HG03565 (cell line): ENCODE data around the gene ATP6V1C2.
"Not testable (repeated sequence)": the region's sequence is repeated elsewhere in the genome, so short reads cannot be mapped to it uniquely, and the experiment has no call there.

Experiments used
- ATAC-seq: cut with Tn5 transposase; IDR thresholded peaks from one replicate; pipeline ENCODE4 v1.9.1; 2021; ENCODE audit warnings: mild to moderate bottlenecking, moderate library complexity; ENCODE audit not compliant: unreplicated experiment

ATP6V1C2 gene

DNA sequence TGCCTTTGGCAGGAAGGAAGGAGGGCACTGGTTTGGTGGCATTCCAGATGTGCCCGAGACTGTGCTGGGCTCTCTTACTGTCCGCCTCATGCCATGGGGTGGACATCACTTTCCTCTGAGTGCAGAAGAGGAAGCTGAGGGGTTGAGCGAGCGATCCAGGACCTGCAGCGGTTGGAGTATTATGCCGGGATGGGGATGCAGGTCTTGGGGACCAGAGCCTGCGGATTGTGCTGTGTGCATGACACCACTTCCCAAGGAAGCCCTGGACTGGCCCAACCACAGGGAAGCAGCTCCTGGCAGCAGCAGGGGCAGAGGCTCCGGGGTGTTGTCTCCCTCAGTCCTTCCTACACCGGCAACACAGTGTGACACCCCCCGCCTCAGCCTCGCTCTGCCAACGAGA is 44.5 kb downstream of the ATP6V1C2 start:
- ATAC-seq, result no peak

DNA sequence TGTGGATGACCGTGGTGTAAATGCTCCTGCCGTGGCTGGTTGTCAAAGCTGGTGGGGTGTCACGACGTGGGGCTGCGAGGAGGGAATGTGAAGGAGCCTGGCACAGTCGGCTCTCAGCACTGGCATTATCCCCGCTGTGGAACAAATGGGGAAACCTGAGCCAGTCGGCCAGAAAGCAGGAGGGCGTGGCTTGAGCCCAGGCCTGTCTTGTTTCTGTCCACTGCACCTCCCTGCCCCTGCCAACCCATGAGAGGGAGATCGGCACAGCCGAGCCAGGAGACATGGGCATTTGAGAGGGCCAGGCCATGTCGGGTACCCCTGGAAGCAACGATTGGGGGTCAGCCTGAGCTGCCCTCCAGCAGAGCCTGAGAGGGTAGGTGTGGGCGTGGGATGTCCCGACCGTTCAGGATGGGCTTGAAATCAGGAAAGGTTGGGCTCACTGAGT is 46.7 kb downstream of the ATP6V1C2 start:
- no peak for ATAC-seq

DNA sequence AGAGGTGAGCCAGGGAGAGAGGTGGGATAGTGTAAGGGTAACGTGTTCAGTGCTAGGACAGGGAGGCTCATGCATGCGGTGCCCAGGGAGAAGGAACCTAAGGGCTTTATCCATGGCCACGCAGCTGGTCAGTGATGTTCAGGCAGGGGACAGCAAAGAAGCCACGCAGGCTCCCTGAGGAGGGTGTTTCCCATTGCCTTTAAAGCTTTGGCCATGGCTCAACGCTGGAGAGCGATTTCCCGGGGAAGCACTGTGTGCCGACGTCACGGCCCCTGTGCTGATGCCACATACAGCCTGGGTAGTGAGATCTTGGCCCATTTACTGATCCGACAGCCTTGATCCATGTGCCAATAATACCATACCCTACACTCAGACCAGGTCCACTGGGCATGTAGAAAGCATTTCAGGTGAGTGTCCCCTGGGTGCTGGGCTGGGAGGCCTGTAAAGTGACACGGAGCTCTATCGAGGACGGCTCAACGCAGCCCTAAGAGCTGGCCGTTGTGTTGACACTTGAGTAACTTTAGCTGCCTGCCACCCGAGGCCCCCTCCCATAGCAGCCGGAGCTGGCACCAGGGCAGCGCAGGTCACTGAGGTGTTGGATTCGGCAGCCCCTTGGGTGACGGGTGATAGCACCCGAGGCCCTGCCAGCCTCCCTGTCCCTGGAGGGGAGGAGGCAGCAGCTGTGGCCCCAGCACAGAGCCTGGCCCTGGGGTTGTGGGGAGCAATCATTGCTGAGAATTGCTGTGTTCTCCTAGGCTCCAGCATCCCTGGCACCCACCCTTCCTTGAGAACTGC is 49.7 kb downstream of the ATP6V1C2 start:
- ATAC-seq, result no peak

- ATAC-seq, result no peak
Observed at GRCh38 chr2:10771786-10772185, 50.4 kb downstream of the ATP6V1C2 start.

DNA sequence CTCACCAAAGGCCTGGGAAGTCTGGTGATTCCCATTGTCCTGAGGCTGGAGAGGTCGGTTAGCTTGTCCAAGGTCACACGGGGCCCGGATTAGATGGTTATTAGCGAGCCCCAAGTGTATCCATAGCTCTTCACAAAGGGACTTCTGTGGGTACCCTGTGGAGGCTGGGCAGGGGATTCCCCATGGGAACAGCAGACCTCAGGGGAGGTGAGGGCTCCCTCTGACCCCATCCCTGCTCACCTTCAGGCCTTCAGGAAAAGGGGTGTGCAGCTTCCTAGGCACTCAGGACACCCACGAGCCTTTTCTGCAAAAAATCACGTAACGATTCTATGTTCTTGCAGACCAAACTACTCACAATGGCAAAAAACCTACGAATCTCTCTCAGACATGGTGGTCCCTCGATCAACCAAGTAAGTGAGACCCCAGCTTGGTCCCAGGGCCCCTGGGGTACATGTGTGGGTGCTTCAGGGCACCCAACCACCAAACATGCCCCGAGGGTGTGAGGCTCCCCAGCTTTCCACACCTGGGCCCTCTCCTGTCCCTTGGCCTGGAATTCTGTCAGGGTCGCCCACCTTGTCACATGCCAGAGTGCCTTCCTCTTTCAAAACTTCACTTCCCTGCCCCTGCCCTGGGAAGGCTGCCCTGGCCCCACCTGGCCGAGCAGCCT is 50.9 kb downstream of the ATP6V1C2 start:
- ATAC-seq, result no peak

- ATAC-seq, result no peak
Observed at GRCh38 chr2:10772868-10773215, 51.4 kb downstream of the ATP6V1C2 start.

DNA sequence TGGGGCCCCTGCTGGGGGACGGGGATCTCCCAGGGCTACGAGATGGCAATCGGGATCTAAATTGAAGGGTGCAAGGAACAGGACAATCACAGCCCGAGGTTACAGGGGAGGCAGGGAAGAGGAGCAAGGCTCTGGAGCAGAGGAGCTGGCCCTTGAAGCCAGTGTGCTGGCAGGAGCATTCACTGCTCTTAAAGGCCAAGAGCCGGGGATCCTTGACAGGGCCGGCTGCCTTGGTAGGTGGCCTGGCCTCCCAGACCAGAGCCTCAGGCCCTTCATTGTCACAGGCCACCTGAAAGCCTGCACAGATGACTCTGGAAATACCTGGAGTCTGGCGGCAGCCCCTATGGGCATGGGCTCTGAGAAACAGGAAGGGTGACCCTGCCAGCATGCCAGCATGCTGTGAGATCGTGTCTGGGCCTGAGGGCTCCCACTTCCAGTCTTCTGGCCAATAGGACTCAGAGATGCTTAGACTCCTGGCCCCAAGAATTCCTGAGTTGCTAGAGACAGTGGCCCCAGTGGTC is 52.5 kb downstream of the ATP6V1C2 start:
- no peak for ATAC-seq

GRCh38 chr2:10774394-10774793 is 53.0 kb downstream of the ATP6V1C2 start:
- no peak for ATAC-seq

- ATAC-seq, result no peak
Observed at GRCh38 chr2:10775021-10775780, 53.8 kb downstream of the ATP6V1C2 start.

DNA sequence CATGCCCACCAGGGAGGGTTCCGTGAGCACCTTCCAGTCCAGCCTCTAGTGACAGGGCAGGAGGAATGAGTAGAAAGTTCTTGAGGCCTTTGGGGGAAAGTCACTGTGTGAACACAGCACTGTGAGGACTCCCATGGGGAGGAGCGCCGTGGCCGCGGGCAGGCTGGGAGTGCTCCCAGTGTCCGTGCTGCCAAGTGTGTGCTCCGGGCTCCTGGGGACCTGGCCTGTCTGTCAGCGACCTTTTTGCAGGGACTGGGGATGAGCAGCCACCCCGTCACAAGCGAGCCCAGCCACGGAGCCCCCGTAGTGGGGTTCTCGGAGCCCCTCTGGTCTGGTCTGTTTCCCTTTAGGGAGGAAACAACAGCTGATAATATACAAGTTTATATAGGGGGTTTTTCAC is 54.4 kb downstream of the ATP6V1C2 start:
- ATAC-seq, result no peak

- no peak for ATAC-seq
Observed at GRCh38 chr2:10776231-10776977, 55.0 kb downstream of the ATP6V1C2 start.

DNA sequence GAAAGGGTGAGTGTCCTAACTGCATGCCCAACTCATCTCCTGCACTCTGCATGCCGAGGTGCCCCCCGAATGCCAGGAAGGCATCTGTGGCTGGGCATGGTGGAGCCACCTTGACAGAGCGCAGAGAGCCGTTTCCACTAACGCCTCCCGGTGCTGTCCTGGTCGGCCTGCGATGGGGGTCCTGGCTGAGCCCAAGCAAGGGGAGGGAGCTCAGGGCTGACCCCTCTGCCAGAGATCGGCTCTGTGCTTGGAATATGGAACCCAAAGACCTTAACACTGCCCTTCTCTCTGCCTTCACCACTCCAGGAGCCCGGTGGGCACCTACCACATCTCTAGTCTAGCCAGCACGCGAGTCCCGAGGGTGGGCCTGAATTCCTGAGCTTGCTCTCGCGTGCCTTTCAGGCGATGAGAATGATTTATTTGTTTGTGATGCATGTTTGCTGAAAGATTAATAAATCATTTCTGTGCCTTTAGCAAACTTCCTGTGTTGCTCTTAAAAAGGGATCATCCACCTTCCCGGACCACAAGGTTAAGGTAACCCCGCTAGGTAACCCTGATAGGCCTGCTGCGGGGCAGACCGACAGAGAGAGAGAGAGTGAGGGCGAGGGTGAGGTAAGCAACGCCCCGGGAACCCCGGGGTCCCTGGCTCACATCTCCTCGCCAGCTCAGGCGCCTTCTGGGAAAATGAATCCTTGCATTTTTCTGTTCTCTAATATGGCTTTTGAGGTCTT is 55.8 kb downstream of the ATP6V1C2 start:
- no peak for ATAC-seq

DNA sequence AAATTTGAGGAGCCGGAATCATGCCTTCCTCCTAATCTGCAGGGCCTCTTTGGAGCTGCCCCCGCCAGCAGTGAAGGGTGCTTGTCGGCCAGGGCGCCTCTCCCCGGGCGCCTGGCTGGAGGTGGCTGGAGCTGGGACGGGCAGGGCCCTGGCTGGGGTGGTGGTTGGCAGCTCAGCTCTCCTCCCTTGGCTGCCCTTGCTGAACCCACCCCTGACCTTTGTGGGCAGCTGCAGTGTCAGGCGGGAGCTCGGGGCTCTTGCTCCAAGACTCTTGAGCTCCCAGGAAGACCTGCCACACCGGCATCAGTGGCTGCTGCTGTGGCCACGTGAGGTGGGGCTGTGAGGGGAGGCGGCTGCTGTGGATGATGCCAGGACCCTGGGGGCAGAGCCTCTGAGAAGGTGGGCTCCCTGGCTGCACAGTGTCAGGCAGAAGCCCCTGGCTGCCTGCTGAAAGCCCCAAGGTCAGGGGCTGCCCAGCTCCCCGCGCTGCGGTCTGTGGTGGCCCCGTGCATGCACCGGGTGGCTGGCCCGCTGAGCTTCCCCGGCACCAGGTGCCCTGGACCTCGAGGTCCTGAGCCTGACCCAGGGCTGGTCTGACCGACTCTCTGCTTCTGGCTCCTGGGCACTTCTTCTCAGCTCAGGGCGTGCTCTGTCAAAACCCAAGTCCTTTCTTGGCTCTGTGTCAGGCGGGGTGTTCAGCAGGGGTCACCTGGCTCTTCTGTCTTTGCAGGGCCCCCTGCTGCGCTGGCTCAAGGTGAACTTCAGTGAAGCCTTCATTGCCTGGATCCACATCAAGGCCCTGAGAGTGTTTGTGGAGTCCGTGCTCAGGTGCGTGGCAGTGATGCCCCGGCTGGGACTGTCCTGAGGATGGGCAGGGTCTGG is 56.7 kb downstream of the ATP6V1C2 start:
- no peak for ATAC-seq

- ATAC-seq, result no peak
Observed at GRCh38 chr2:10778724-10779115, 57.3 kb downstream of the ATP6V1C2 start.

GRCh38 chr2:10779776-10780490 is 58.5 kb downstream of the ATP6V1C2 start:
- ATAC-seq, result no peak

GRCh38 chr2:10780491-10780820 is 59.0 kb downstream of the ATP6V1C2 start:
- no peak for ATAC-seq

DNA sequence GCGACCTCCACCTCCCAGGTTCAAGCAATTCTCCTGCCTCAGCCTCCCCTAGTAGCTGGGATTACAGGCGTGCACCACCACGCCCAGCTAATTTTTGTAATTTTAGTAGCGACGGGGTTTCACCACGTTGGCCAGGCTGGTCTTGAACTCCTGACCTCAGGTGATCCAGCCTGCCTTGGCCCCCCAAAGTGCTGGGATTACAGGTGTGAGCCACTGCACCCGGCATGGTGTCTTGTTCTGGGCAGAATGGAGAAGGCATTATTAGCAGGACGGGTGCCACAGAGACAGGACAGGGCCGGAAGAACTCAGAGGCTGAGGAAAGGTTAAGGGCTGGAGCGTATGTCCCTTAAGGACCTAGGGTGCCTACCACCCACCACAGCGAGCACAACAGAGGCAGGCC is 59.4 kb downstream of the ATP6V1C2 start:
- ATAC-seq, result not testable (repeated sequence)

DNA sequence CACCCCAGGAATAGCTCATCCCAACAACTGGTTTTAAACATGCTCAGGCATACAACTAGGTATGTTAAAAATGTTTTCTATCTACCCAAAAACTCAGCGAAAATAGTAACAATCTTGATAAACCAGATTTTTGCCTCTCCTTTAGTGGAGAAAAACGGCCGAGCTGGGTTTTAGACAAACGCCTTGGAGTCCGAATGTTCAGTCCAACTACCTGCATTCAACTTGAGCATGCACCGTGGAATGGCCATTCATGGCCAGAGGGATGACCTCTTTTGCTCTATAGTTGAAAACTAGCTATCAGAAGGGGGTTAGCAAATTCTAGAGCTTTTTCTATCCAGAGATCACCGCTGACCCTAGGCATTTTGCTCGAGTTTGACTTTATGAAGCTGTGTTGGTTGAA is 60.3 kb downstream of the ATP6V1C2 start:
- no peak for ATAC-seq

GRCh38 chr2:10783421-10783820 is 62.0 kb downstream of the ATP6V1C2 start:
- no peak for ATAC-seq
